ENCODE data around the gene LRRK1.

GRCh38 chr15:100875976-100876375, 43.2 kb upstream of the LRRK1 start:
- TF ChIP-seq CTCF (IDR thresholded peaks at IDR 0.05) (no peak), EZH2 (IDR thresholded peaks at IDR 0.05; ENCODE audit: borderline replicate concordance, insufficient read depth, low read depth, low read length, poor library complexity, severe bottlenecking) (no peak)
